ENCODE measurements around the gene PLAU. TPM values are rescaled to one million over a fixed set of nuclear protein-coding genes. Genes with fewer than 3 reads are reported as not detected.

Gene PLAU
- total and polyA plus RNA-seq, 2 donors (not counting 1 experiment from before 2014, with no cell fraction given), result 93.6 to 98.9 TPM

DNA sequence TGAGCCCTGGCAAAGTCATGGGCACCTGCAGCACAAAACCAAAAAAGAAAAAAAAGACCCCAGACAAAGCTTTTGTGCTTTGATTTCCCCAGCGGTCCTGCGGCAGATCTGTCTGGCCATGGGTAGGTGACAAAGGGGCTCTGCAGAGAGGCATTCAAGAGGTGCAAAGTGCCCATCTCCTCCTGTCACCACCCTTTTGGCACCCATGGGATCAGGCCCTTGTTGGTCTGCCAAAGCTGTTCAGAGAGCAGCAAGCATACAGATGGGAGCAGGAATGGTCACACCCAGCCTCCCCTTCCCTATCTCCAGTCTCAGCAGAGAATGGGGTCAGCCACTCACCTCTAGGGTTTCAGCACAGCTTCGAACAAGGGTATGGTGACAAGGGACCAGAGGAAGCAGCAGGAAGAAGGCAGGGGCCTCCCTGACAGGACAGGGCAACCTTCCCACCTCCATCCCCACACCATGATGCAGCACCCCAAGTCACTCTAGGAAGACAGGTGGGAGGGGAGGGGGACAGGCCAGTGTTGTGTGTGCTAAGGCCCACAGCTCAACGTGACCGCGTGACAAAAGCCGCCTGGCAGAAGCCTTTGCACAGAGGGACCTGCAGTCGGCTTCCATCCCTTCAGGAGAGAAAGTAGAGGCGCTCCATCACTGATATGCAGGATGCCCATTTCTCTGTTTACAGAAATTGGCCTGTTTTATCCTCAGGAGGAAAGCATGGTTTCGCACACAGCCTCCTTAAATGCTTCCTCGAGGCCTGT, 42.9 kb upstream of the PLAU start:
- peaks cover under 1% of the 10 kb centered on the region for H4K20me1 ChIP-seq (ENCODE audit: control insufficient read depth, extremely low read depth, insufficient read depth, low read length)

DNA sequence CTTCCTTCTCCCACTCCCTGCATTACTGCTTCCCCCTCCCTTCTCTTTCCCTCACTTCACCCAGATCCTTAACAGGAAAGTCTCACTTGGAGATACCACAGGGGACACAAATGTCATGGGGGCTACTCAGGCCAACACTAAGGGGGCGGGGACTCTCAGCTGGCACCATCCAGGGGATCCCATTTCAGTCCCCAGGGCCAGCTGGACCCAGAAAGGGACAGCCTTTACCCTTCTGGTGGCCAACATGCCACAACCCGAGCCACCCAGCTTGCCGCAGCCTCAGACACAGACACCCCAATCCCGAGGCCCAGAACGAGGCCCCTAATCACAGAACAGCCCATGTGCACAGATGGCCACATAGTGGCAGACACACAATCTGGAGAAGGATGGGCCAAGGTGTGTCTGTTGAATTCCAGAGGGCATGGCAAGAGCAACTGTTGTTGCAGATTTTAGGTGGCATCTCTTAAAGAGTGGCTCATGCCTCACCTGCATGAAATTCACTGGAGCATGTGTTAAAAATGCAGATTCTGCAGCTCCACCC, 42.2 kb upstream of the PLAU start:
- Histone ChIP-seq H3K9me3 (ENCODE audit: control insufficient read depth, insufficient read depth, low read depth, low read length) (no peaks in the 10 kb centered on the region), H3K27ac (ENCODE audit: insufficient read depth, low read length) (no peak overlapping the region), H3K79me2 (ENCODE audit: control insufficient read depth, insufficient read depth, low read length) (peaks cover 10% of the 10 kb centered on the region), H3K4me3 (replicated peaks in 1 of 4; ENCODE audit: control extremely low read depth in 1 of 4, insufficient read depth in 1 of 4, low read depth in 3 of 4, low read length in 4 of 4) (no peak overlapping the region), H3K27me3 (ENCODE audit: control insufficient read depth, insufficient read depth, low read length) (no peaks in the 10 kb centered on the region), H2AFZ (ENCODE audit: low read length) (no peak overlapping the region), H3K36me3 (ENCODE audit: control insufficient read depth, insufficient read depth, low read length) (peaks cover 5% of the 10 kb centered on the region), H3K4me2 (ENCODE audit: extremely low read depth, insufficient read depth, low read length) (no peak overlapping the region), H3K4me1 (ENCODE audit: control insufficient read depth, extremely low read depth, insufficient read depth, low read length) (peaks cover 11% of the 10 kb centered on the region), H4K20me1 (ENCODE audit: control insufficient read depth, extremely low read depth, insufficient read depth, low read length) (peaks cover 2% of the 10 kb centered on the region), H3K9ac (ENCODE audit: insufficient read depth, low read length) (no peak overlapping the region)
- TF ChIP-seq, protein P1, sequence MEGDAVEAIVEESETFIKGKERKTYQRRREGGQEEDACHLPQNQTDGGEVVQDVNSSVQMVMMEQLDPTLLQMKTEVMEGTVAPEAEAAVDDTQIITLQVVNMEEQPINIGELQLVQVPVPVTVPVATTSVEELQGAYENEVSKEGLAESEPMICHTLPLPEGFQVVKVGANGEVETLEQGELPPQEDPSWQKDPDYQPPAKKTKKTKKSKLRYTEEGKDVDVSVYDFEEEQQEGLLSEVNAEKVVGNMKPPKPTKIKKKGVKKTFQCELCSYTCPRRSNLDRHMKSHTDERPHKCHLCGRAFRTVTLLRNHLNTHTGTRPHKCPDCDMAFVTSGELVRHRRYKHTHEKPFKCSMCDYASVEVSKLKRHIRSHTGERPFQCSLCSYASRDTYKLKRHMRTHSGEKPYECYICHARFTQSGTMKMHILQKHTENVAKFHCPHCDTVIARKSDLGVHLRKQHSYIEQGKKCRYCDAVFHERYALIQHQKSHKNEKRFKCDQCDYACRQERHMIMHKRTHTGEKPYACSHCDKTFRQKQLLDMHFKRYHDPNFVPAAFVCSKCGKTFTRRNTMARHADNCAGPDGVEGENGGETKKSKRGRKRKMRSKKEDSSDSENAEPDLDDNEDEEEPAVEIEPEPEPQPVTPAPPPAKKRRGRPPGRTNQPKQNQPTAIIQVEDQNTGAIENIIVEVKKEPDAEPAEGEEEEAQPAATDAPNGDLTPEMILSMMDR (conservative IDR thresholded peaks at IDR 0.05 in 1 of 2, IDR thresholded peaks at IDR 0.05 in 1 of 2; ENCODE audit: low read depth in 1 of 2, low read length in 2 of 2), result no peak
- TF ChIP-seq EZH2 (IDR thresholded peaks at IDR 0.05; ENCODE audit: low read length, missing control alignments), result no peak
- DNase-seq (ENCODE audit: low read depth in 2 of 2), result no peak

More for the DNA sequence above, 42.9 kb upstream of the PLAU start:
- TF ChIP-seq, protein P1 (conservative IDR thresholded peaks at IDR 0.05 in 1 of 2, IDR thresholded peaks at IDR 0.05 in 1 of 2; ENCODE audit: low read depth in 1 of 2, low read length in 2 of 2), result no peak
- no peak for TF ChIP-seq EZH2 (IDR thresholded peaks at IDR 0.05; ENCODE audit: low read length, missing control alignments)
- Histone ChIP-seq H2AFZ (ENCODE audit: low read length) (no peak overlapping the region), H3K27ac (ENCODE audit: insufficient read depth, low read length) (no peak overlapping the region), H3K36me3 (ENCODE audit: control insufficient read depth, insufficient read depth, low read length) (peaks cover 8% of the 10 kb centered on the region), H3K27me3 (ENCODE audit: control insufficient read depth, insufficient read depth, low read length) (no peaks in the 10 kb centered on the region), H3K4me3 (replicated peaks in 1 of 4; ENCODE audit: control extremely low read depth in 1 of 4, insufficient read depth in 1 of 4, low read depth in 3 of 4, low read length in 4 of 4) (no peak overlapping the region), H3K9me3 (ENCODE audit: control insufficient read depth, insufficient read depth, low read depth, low read length) (no peaks in the 10 kb centered on the region), H3K79me2 (ENCODE audit: control insufficient read depth, insufficient read depth, low read length) (peaks cover 6% of the 10 kb centered on the region), H3K4me2 (ENCODE audit: extremely low read depth, insufficient read depth, low read length) (no peak overlapping the region), H3K9ac (ENCODE audit: insufficient read depth, low read length) (no peak overlapping the region), H3K4me1 (ENCODE audit: control insufficient read depth, extremely low read depth, insufficient read depth, low read length) (peaks cover 11% of the 10 kb centered on the region)
- DNase-seq (ENCODE audit: low read depth in 2 of 2), result no peak

DNA sequence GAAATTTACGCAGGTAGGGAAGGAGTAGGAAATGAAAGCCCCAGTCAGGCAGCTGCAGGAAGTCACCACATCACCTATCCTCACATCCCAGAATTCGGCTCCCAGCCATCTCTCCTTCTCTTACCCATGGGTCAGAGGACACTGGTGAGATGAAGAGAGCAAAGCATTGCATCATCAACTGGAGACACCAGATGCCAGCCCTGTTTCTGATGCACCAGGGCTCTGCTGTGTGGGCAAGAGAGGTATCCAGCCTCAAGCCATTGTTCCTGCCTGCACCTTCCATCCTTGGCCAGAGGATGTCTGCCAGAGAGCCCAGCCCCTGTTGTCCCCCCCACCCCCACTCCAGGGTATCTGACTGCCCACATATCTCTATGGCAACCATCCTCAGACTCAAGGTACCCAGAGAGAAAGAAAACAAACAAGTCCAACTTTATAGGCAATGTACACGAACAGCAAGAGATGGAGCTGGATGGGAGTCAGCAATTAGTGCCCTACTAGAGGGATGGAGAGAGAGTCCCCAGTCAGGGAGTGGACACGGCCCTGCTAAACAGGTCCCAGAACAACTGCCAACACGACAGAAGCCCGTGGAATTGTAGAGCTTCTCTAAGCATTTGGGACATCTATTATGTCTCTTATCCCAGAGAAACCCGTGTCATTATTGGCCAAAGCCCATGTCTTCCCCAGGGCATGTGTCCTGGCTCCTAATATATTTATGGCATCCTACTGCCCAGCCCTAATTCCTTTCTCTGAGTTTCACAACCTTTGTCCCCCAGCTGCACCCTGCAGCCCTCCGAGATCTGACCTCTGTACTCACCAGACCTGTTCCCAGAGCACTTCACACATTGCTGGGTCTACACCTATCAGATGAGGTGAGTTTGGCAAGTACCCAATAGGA, 39.4 kb upstream of the PLAU start:
- Histone ChIP-seq H3K79me2 (ENCODE audit: control insufficient read depth, insufficient read depth, low read length) (peaks cover 10% of the 10 kb centered on the region), H3K36me3 (ENCODE audit: control insufficient read depth, insufficient read depth, low read length) (peaks cover 5% of the 10 kb centered on the region), H4K20me1 (ENCODE audit: control insufficient read depth, extremely low read depth, insufficient read depth, low read length) (peaks cover 2% of the 10 kb centered on the region), H3K4me1 (ENCODE audit: control insufficient read depth, extremely low read depth, insufficient read depth, low read length) (peaks cover 11% of the 10 kb centered on the region), H3K9me3 (ENCODE audit: control insufficient read depth, insufficient read depth, low read depth, low read length) (no peaks in the 10 kb centered on the region), H3K27ac (ENCODE audit: insufficient read depth, low read length) (no peak overlapping the region), H3K4me3 (replicated peaks in 1 of 4; ENCODE audit: control extremely low read depth in 1 of 4, insufficient read depth in 1 of 4, low read depth in 3 of 4, low read length in 4 of 4) (no peak overlapping the region), H3K4me2 (ENCODE audit: extremely low read depth, insufficient read depth, low read length) (no peak overlapping the region), H3K27me3 (ENCODE audit: control insufficient read depth, insufficient read depth, low read length) (no peaks in the 10 kb centered on the region), H2AFZ (ENCODE audit: low read length) (no peak overlapping the region), H3K9ac (ENCODE audit: insufficient read depth, low read length) (no peak overlapping the region)
- no peak for DNase-seq (ENCODE audit: low read depth in 2 of 2)
- no peak for TF ChIP-seq EZH2 (IDR thresholded peaks at IDR 0.05; ENCODE audit: low read length, missing control alignments)
- TF ChIP-seq, protein P1 (conservative IDR thresholded peaks at IDR 0.05 in 1 of 2, IDR thresholded peaks at IDR 0.05 in 1 of 2; ENCODE audit: low read depth in 1 of 2, low read length in 2 of 2), result no peak
